Measurements from ENCODE around the gene C1orf159. TPM values are rescaled to one million over a fixed set of nuclear protein-coding genes. Genes with fewer than 3 reads are reported as not detected.
A peak's percentile ranks its signal among the peaks of the same experiment; 100 is the strongest.

The C1orf159 gene
- total and polyA plus RNA-seq, 4 donors = 9.5 to 19.2 (median 13.3) TPM

DNA sequence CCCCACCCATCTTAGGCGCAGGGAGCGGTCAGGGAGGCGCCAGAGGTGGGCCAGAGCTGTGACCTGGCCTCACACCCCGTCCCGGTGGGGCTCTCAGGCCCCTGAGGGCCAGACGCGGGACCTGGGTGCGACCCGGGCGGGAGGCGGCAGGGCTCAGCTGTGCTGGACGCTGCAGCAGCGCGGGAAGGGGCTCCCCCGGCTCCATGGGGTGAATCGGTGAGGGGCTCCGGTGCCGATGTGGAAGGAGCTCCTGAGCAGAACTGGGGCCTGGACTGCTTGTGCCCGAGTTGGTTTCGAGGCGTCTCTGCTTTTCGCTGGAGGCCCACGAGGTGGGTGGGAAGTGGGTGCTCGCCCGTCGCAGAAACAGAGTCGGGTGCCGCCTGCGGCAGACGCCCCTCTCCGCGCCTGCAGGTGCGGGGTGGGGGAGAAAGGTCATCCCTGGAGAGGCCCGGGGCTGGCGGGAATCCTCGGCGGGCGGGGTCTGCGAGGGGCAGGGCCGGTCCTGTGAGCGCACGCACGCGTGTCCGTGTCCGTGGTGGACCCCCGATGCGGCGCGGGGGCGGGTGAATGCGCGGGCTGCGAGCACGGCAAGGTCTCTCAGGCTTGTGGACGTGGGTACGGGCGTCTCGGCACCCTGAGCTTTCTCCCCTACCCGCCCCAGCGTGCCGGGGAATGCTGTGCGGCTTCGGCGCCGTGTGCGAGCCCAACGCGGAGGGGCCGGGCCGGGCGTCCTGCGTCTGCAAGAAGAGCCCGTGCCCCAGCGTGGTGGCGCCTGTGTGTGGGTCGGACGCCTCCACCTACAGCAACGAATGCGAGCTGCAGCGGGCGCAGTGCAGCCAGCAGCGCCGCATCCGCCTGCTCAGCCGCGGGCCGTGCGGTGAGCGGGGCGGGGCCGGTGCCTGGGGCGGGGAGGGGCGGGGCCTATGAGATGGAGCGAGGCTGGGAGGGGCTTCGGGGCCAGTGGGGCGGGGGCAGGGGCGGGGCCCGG lies 75.6 kb downstream of the C1orf159 start:
- Histone ChIP-seq H3K27ac (ENCODE audit: low read depth in 1 of 2, low read length in 1 of 2) (no peak overlapping the region), H3K36me3 (ENCODE audit: control insufficient read depth in 4 of 4, insufficient read depth in 4 of 4, low read length in 4 of 4) (peaks cover 0 to 30% (median 4%) of the 10 kb centered on the region in 4 donors), H3K27me3 (ENCODE audit: control insufficient read depth in 3 of 3, insufficient read depth in 3 of 3, low read length in 2 of 3) (peaks cover 0 to 9% (median 6%) of the 10 kb centered on the region in 3 donors), H3K4me1 (ENCODE audit: control insufficient read depth in 5 of 5, insufficient read depth in 5 of 5, low read length in 5 of 5) (peaks cover 0 to 11% (median 6%) of the 10 kb centered on the region in 5 donors), H3K9ac (ENCODE audit: insufficient read depth in 1 of 2, low read length in 2 of 2) (no peak overlapping the region), H3K4me3 (no peak overlapping the region), H3K9me3 (ENCODE audit: control insufficient read depth in 4 of 4, insufficient read depth in 3 of 4, low read length in 3 of 4) (peaks cover 0 to 6% (median 0%) of the 10 kb centered on the region in 4 donors)
- peak; percentile 72 to 85 (median 82) for DNase-seq
- 6 to 7% methylated on average over 62 to 98 of the region's 99 CpGs for WGBS, 2 donors
- peak; percentile 80 for ATAC-seq (ENCODE audit: insufficient read depth, low FRiP score)
- TF ChIP-seq, protein P1, sequence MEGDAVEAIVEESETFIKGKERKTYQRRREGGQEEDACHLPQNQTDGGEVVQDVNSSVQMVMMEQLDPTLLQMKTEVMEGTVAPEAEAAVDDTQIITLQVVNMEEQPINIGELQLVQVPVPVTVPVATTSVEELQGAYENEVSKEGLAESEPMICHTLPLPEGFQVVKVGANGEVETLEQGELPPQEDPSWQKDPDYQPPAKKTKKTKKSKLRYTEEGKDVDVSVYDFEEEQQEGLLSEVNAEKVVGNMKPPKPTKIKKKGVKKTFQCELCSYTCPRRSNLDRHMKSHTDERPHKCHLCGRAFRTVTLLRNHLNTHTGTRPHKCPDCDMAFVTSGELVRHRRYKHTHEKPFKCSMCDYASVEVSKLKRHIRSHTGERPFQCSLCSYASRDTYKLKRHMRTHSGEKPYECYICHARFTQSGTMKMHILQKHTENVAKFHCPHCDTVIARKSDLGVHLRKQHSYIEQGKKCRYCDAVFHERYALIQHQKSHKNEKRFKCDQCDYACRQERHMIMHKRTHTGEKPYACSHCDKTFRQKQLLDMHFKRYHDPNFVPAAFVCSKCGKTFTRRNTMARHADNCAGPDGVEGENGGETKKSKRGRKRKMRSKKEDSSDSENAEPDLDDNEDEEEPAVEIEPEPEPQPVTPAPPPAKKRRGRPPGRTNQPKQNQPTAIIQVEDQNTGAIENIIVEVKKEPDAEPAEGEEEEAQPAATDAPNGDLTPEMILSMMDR (IDR thresholded peaks at IDR 0.05; ENCODE audit: control extremely low read depth, extremely low read depth) = no peak

GRCh38 chr1:1039145-1039910 lies 76.6 kb downstream of the C1orf159 start:
- TF ChIP-seq, protein P1 (IDR thresholded peaks at IDR 0.05; ENCODE audit: control extremely low read depth, extremely low read depth) = no peak
- Histone ChIP-seq H3K4me1 (ENCODE audit: control insufficient read depth in 5 of 5, insufficient read depth in 5 of 5, low read length in 5 of 5) (peaks cover 0 to 13% (median 6%) of the 10 kb centered on the region in 5 donors), H3K4me3 (no peak overlapping the region), H3K9ac (ENCODE audit: insufficient read depth in 1 of 2, low read length in 2 of 2) (no peak overlapping the region), H3K27ac (ENCODE audit: low read depth in 1 of 2, low read length in 1 of 2) (no peak overlapping the region), H3K27me3 (ENCODE audit: control insufficient read depth in 3 of 3, insufficient read depth in 3 of 3, low read length in 2 of 3) (peaks cover 0 to 9% (median 6%) of the 10 kb centered on the region in 3 donors), H3K36me3 (ENCODE audit: control insufficient read depth in 4 of 4, insufficient read depth in 4 of 4, low read length in 4 of 4) (peaks cover 0 to 21% (median 3%) of the 10 kb centered on the region in 4 donors), H3K9me3 (ENCODE audit: control insufficient read depth in 4 of 4, insufficient read depth in 3 of 4, low read length in 3 of 4) (peaks cover 0 to 6% (median 0%) of the 10 kb centered on the region in 4 donors)
- 26 to 49% methylated on average over 17 of the region's 17 CpGs for WGBS, 2 donors
- DNase-seq = no peak
- ATAC-seq (ENCODE audit: insufficient read depth, low FRiP score) = no peak

DNA sequence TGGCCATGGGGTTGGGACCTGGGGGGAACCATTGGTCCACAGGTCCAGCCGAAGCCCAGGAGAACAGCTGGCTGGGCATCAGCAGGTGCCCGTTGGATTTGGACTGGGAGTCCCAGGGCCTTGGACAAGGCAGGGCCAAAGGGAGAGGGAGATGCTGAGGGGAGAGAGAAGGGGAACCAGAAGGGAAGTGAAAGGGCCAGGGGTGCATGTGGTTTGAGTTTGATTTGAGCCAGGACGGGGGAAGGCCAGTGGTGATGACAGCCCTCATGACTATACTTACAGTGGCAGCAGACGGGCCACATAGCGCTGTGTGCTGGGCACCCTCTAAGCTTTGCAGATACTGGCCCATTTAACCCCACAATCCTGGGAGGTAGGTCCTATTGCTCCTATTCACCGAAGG lies 77.2 kb downstream of the C1orf159 start:
- DNase-seq (no peak), ATAC-seq (ENCODE audit: insufficient read depth, low FRiP score) (no peak)
- peaks cover 0 to 6% (median 0%) of the 10 kb centered on the region in 4 donors for H3K9me3 ChIP-seq (ENCODE audit: control insufficient read depth in 4 of 4, insufficient read depth in 3 of 4, low read length in 3 of 4)
- peaks cover 0 to 19% (median 6%) of the 10 kb centered on the region in 5 donors for H3K4me1 ChIP-seq (ENCODE audit: control insufficient read depth in 5 of 5, insufficient read depth in 5 of 5, low read length in 5 of 5)
- no peak overlapping the region for H3K27ac ChIP-seq (ENCODE audit: low read depth in 1 of 2, low read length in 1 of 2)
- TF ChIP-seq, protein P1 (IDR thresholded peaks at IDR 0.05; ENCODE audit: control extremely low read depth, extremely low read depth) = no peak
- no peak overlapping the region for H3K4me3 ChIP-seq
- peaks cover 0 to 9% (median 6%) of the 10 kb centered on the region in 3 donors for H3K27me3 ChIP-seq (ENCODE audit: control insufficient read depth in 3 of 3, insufficient read depth in 3 of 3, low read length in 2 of 3)
- no peak overlapping the region for H3K9ac ChIP-seq (ENCODE audit: insufficient read depth in 1 of 2, low read length in 2 of 2)
- WGBS, 2 donors = 63 to 82% methylated on average over 6 of the region's 6 CpGs
- H3K36me3 ChIP-seq (ENCODE audit: control insufficient read depth in 4 of 4, insufficient read depth in 4 of 4, low read length in 4 of 4) = peaks cover 0 to 15% (median 3%) of the 10 kb centered on the region in 4 donors
